Measurements from ENCODE around the gene ACBD3. TPM values are rescaled to one million over a fixed set of nuclear protein-coding genes. Genes with fewer than 3 reads are reported as not detected.
"Not testable (repeated sequence)": the region's sequence is repeated elsewhere in the genome, so short reads cannot be mapped to it uniquely, and the experiment has no call there.

The ACBD3 gene
- total and polyA plus RNA-seq, 10 of the 15 experiments (the other 5 are each of a cell fraction or from before 2014, with no cell fraction given), result 7.5 to 27.9 (median 20.3) TPM

DNA sequence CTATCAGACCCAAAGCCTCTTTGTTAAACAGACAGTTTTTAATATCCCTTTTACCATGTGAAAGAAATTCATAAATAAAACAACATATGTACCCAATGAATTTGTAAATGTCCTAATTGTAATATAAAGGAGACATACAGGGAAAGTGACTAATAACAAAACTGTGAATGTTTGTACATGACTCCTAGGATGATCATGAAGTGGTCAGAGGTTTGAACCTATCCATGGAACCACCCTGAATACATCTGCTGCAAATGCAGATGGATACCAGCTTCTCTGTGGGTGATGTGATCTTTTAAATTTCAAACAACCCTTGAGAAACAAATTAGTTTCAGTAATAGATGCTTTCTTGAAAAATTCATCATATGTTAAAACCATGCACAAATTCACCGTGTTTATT lies 16.7 kb upstream of the ACBD3 start:
- ChIA-PET CTCF (interaction anchor here (1.2 to 16.0 kb wide), 4 partner anchors 20 to 203 kb away, joined by 5 to 505 read pairs (median 48); no protein-coding TSS in a partner anchor), SMC1A (ENCODE audit: uncharacterized antibody, unreplicated experiment) (interaction anchor here (1.4 to 3.5 kb wide), 3 partner anchors 78 to 204 kb away, joined by 7 to 35 read pairs (median 8); partner anchors contain the start of gene PARP1), POLR2A (no interaction called here), RAD21 (ENCODE audit: unreplicated experiment) (interaction anchor here (0.7 to 3.6 kb wide), 3 partner anchors 78 to 129 kb away, joined by 3 to 46 read pairs (median 34); no protein-coding TSS in a partner anchor)
- 90% methylated on average over 1 of the region's 1 CpG for WGBS (ENCODE audit: insufficient coverage, insufficient replicate concordance, low lambda C conversion rate, missing lambda C conversion rate)
- no peak for DNase-seq (ENCODE audit: low read depth, low spot score)
- Histone ChIP-seq H4K20me1 (ENCODE audit: control insufficient read depth, insufficient read depth) (no peaks in the 10 kb centered on the region), H3K4me1 (ENCODE audit: control insufficient read depth, insufficient read depth, low read length) (peaks cover 3% of the 10 kb centered on the region; the same call in 1 of the 2 replicates), H3K36me3 (ENCODE audit: control insufficient read depth in 2 of 2, insufficient read depth in 2 of 2, low read length in 1 of 2) (no peaks in the 10 kb centered on the region), H3K79me2 (ENCODE audit: control insufficient read depth, insufficient read depth, low read length) (no peaks in the 10 kb centered on the region), H3K9me3 (replicated peaks; ENCODE audit: control insufficient read depth, insufficient read depth, low read length) (no peaks in the 10 kb centered on the region), H3K27ac (ENCODE audit: control insufficient read depth, insufficient read depth) (no peak overlapping the region), H3K9ac (ENCODE audit: control insufficient read depth, insufficient read depth, low read length) (no peak overlapping the region), H3K27me3 (replicated peaks in 1 of 2; ENCODE audit: control insufficient read depth in 2 of 2, insufficient read depth in 2 of 2, low read length in 1 of 2) (no peaks in the 10 kb centered on the region), H2AFZ (ENCODE audit: control insufficient read depth, low read depth, low read length) (no peak overlapping the region), H3K4me3 (no peak overlapping the region), H3K4me2 (ENCODE audit: control insufficient read depth, insufficient read depth) (no peak overlapping the region)
- in situ Hi-C loops (cut with MboI), result no loop called here
- FAIRE-seq, result no peak
- ATAC-seq, result no peak
- TF ChIP-seq EED (IDR thresholded peaks at IDR 0.05; ENCODE audit: low read depth) (no peak), ATF7 (IDR thresholded peaks at IDR 0.05; ENCODE audit: low read depth) (no peak), WRNIP1 (IDR thresholded peaks at IDR 0.05; ENCODE audit: borderline replicate concordance, low read depth, low read length) (no peak), SPI1 (IDR thresholded peaks at IDR 0.05; ENCODE audit: borderline replicate concordance, insufficient read depth, low read depth, low read length) (no peak), YBX1 (IDR thresholded peaks at IDR 0.05) (no peak), SREBF2 (IDR thresholded peaks at IDR 0.05; ENCODE audit: low read length) (no peak)
- TF ChIP-seq, protein P1, sequence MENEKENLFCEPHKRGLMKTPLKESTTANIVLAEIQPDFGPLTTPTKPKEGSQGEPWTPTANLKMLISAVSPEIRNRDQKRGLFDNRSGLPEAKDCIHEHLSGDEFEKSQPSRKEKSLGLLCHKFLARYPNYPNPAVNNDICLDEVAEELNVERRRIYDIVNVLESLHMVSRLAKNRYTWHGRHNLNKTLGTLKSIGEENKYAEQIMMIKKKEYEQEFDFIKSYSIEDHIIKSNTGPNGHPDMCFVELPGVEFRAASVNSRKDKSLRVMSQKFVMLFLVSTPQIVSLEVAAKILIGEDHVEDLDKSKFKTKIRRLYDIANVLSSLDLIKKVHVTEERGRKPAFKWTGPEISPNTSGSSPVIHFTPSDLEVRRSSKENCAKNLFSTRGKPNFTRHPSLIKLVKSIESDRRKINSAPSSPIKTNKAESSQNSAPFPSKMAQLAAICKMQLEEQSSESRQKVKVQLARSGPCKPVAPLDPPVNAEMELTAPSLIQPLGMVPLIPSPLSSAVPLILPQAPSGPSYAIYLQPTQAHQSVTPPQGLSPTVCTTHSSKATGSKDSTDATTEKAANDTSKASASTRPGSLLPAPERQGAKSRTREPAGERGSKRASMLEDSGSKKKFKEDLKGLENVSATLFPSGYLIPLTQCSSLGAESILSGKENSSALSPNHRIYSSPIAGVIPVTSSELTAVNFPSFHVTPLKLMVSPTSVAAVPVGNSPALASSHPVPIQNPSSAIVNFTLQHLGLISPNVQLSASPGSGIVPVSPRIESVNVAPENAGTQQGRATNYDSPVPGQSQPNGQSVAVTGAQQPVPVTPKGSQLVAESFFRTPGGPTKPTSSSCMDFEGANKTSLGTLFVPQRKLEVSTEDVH (IDR thresholded peaks at IDR 0.05; ENCODE audit: low read depth, partially characterized antibody), result no peak
- TF ChIP-seq, protein P2, sequence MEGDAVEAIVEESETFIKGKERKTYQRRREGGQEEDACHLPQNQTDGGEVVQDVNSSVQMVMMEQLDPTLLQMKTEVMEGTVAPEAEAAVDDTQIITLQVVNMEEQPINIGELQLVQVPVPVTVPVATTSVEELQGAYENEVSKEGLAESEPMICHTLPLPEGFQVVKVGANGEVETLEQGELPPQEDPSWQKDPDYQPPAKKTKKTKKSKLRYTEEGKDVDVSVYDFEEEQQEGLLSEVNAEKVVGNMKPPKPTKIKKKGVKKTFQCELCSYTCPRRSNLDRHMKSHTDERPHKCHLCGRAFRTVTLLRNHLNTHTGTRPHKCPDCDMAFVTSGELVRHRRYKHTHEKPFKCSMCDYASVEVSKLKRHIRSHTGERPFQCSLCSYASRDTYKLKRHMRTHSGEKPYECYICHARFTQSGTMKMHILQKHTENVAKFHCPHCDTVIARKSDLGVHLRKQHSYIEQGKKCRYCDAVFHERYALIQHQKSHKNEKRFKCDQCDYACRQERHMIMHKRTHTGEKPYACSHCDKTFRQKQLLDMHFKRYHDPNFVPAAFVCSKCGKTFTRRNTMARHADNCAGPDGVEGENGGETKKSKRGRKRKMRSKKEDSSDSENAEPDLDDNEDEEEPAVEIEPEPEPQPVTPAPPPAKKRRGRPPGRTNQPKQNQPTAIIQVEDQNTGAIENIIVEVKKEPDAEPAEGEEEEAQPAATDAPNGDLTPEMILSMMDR (IDR thresholded peaks at IDR 0.05 in 2 of 3, conservative IDR thresholded peaks at IDR 0.05 in 1 of 3; ENCODE audit: control insufficient read depth in 2 of 3, extremely low read depth in 1 of 3, insufficient read depth in 1 of 3, low read depth in 3 of 3, low read length in 3 of 3), result no peak
- TF ChIP-seq, protein P3, sequence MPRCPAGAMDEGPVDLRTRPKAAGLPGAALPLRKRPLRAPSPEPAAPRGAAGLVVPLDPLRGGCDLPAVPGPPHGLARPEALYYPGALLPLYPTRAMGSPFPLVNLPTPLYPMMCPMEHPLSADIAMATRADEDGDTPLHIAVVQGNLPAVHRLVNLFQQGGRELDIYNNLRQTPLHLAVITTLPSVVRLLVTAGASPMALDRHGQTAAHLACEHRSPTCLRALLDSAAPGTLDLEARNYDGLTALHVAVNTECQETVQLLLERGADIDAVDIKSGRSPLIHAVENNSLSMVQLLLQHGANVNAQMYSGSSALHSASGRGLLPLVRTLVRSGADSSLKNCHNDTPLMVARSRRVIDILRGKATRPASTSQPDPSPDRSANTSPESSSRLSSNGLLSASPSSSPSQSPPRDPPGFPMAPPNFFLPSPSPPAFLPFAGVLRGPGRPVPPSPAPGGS (IDR thresholded peaks at IDR 0.05; ENCODE audit: borderline replicate concordance, insufficient read depth, low read depth, low read length, poor library complexity, severe bottlenecking), result no peak
- intact Hi-C loops (cut with micrococcal nuclease; ENCODE audit: unreplicated experiment), result no loop called here
- BruUV-seq (replicated peaks), result no TSS peak

DNA sequence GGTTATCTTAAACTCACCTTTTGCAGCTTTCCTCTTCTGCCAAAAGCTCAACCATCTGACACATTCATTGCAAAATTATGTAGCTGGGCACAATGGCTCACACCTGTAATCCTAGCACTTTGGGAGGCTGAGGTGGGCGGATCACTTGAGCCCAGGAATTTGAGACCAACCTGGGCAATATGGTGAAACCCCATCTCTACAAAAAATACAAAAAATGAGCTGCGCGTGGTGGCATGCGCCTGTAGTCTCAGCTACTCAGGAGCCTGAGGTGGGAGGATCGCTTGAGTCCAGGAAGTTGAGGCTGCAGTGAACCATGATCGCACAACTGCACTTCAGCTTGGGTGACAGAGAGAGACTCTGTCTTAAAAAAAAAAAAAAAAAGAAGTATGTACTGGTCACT lies 16.1 kb upstream of the ACBD3 start:
- DNase-seq (ENCODE audit: low read depth, low spot score); H4K20me1 ChIP-seq (ENCODE audit: control insufficient read depth, insufficient read depth); ATAC-seq; H3K79me2 ChIP-seq (ENCODE audit: control insufficient read depth, insufficient read depth, low read length); H3K27me3 ChIP-seq (replicated peaks in 1 of 2; ENCODE audit: control insufficient read depth in 2 of 2, insufficient read depth in 2 of 2, low read length in 1 of 2); H3K4me2 ChIP-seq (ENCODE audit: control insufficient read depth, insufficient read depth); H3K27ac ChIP-seq (ENCODE audit: control insufficient read depth, insufficient read depth); H3K36me3 ChIP-seq (ENCODE audit: control insufficient read depth in 2 of 2, insufficient read depth in 2 of 2, low read length in 1 of 2); H3K4me1 ChIP-seq (ENCODE audit: control insufficient read depth, insufficient read depth, low read length); in situ Hi-C loops (cut with MboI); FAIRE-seq; intact Hi-C loops (cut with micrococcal nuclease; ENCODE audit: unreplicated experiment); H3K9me3 ChIP-seq (replicated peaks; ENCODE audit: control insufficient read depth, insufficient read depth, low read length); H3K9ac ChIP-seq (ENCODE audit: control insufficient read depth, insufficient read depth, low read length); H3K4me3 ChIP-seq; BruUV-seq (replicated peaks): not testable (repeated sequence)
- POLR2A ChIA-PET, result interaction anchor here (0.8 kb wide), 1 partner anchor 205 kb away, joined by 3 read pairs; the partner anchor contains the start of gene PARP1
- CTCF ChIA-PET, result interaction anchor here (0.9 to 16.0 kb wide), 6 partner anchors 13 to 203 kb away, joined by 5 to 505 read pairs (median 11); no protein-coding TSS in a partner anchor
- RAD21 ChIA-PET (ENCODE audit: unreplicated experiment), result interaction anchor here (0.6 to 3.6 kb wide), 4 partner anchors 63 to 130 kb away, joined by 3 to 46 read pairs (median 18); no protein-coding TSS in a partner anchor
- SMC1A ChIA-PET (ENCODE audit: uncharacterized antibody, unreplicated experiment), result interaction anchor here (1.0 to 3.5 kb wide), 7 partner anchors 9 to 205 kb away, joined by 3 to 35 read pairs (median 7); partner anchors contain the start of gene PARP1
- 64% methylated on average over 5 of the region's 6 CpGs for WGBS (ENCODE audit: insufficient coverage, insufficient replicate concordance, low lambda C conversion rate, missing lambda C conversion rate)
- 0 out of 2 replicates have a peak overlapping the region, but pooled peaks have one; percentile 18 for H2AFZ ChIP-seq (ENCODE audit: control insufficient read depth, low read depth, low read length)

Data from GM12878 (cell line).